HCT116 (cell line): ENCODE results near the gene NELL1. TPM values are rescaled to one million over a fixed set of nuclear protein-coding genes. Genes with fewer than 3 reads are reported as not detected.

Experiments used
- ATAC-seq: fragments of 200-7000 bp; cut with Tn5 transposase; 2 replicates; pipeline ENCODE4 v1.9.1; 2020; ENCODE audit warnings: mild to moderate bottlenecking, moderate library complexity
- BruUV-seq: library from RNA; stranded (reverse); fragments of 400-500 nt; replicated peaks from 2 replicates; lab custom pipeline; 2021; lab: Mats Ljungman, UMichigan
- CTCF ChIA-PET: fragments of 300-600 bp; sonication (Branson Sonifier 250); formaldehyde crosslinking; loops from one replicate; lab custom pipeline; 2021; ENCODE audit warnings: antibody characterized with exemption; lab: Charles Lee
- POLR2A ChIA-PET: fragments of 300-600, 350-600 bp; sonication (Branson Sonifier 250); formaldehyde crosslinking; loops from one replicate; lab custom pipeline; 2021; ENCODE audit warnings: antibody characterized with exemption; lab: Charles Lee
- RAD21 ChIA-PET, 2 experiments: fragments of 300-600 bp; sonication (Branson Sonifier 250); formaldehyde crosslinking; loops; one replicate each; lab custom pipeline; 2023; ENCODE audit warnings: low total read pairs in 2 of 2; ENCODE audit not compliant: uncharacterized antibody in 2 of 2, unreplicated experiment in 2 of 2, low non-redundant PET in 1 of 2; lab: Charles Lee
- DNase-seq: peaks from one replicate; pipeline ENCODE4 v3.0.0-alpha.2; 2010; ENCODE audit warnings: low read depth, low spot score
- H2AFZ ChIP-seq: fragments of 200-600 bp; shearing (Covaris generic), sonication (generic); 2 replicates; pipeline ENCODE4 v1.6.1; 2017; ENCODE audit warnings: low read depth, mixed run types, mixed read lengths, antibody characterized with exemption, low read length; ENCODE audit not compliant: poor library complexity, severe bottlenecking
- H3K27ac ChIP-seq: 2 replicates; pipeline ENCODE4 v1.5.1; 2012; ENCODE audit warnings: low read depth, low read length
- H3K27me3 ChIP-seq: fragments of 200-600 bp; sonication (generic); 2 replicates; pipeline ENCODE4 v1.6.1; 2016; ENCODE audit warnings: mixed run types, low read length, mixed read lengths; ENCODE audit not compliant: insufficient read depth
- H3K36me3 ChIP-seq, 2 experiments: fragments of 200-500 bp in 1 of 2; fragments of 200-600 bp in 1 of 2; sonication (Bioruptor generic) in 1 of 2; sonication (generic) in 1 of 2; 2 replicates each; pipeline versions ENCODE4 v1.5.1 to v1.6.1; 2014 to 2016; ENCODE audit warnings: low read length in 2 of 2, inconsistent platforms in 1 of 2, mixed read lengths in 1 of 2, mixed run types in 1 of 2; ENCODE audit not compliant: insufficient read depth in 2 of 2, control insufficient read depth in 1 of 2
- H3K4me1 ChIP-seq, 2 experiments: fragments of 200-600 bp in 1 of 2; sonication (generic) in 1 of 2; 2 replicates each; pipeline versions ENCODE4 v1.5.1 to v1.6.1; 2012 to 2017; ENCODE audit warnings: low read length in 2 of 2, inconsistent platforms in 1 of 2, mild to moderate bottlenecking in 1 of 2, mixed read lengths in 1 of 2, mixed run types in 1 of 2, moderate library complexity in 1 of 2; ENCODE audit not compliant: insufficient read depth in 2 of 2, control insufficient read depth in 1 of 2
- H3K4me2 ChIP-seq: fragments of 200-600 bp; sonication (generic); 2 replicates; pipeline ENCODE4 v1.6.1; 2017; ENCODE audit warnings: mixed run types, low read length, mixed read lengths
- H3K4me3 ChIP-seq, 2 experiments: fragments of 200-600 bp in 1 of 2; sonication (generic) in 1 of 2; replicated peaks in 1 of 2; 2 replicates each; pipeline ENCODE4 v1.5.1; 2011 to 2016; ENCODE audit warnings: low read length in 2 of 2, control low read depth in 1 of 2, low read depth in 1 of 2, mild to moderate bottlenecking in 1 of 2, mixed read lengths in 1 of 2, mixed run types in 1 of 2
- H3K79me2 ChIP-seq: fragments of 200-600 bp; sonication (generic); 2 replicates; pipeline ENCODE4 v1.6.1; 2017; ENCODE audit warnings: mild to moderate bottlenecking, mixed run types, low read length, moderate library complexity, mixed read lengths; ENCODE audit not compliant: insufficient read depth
- H3K9ac ChIP-seq: fragments of 200-600 bp; sonication (generic); 2 replicates; pipeline ENCODE4 v1.6.1; 2016; ENCODE audit warnings: low read length, mixed read lengths
- H3K9me2 ChIP-seq: fragments of 200-600 bp; sonication (generic), shearing (Covaris generic); 2 replicates; pipeline ENCODE4 v1.6.1; 2017; ENCODE audit warnings: mixed run types, mild to moderate bottlenecking, moderate library complexity; ENCODE audit not compliant: insufficient read depth
- H3K9me3 ChIP-seq, 2 experiments: fragments of 200-500 bp in 1 of 2; fragments of 200-600 bp in 1 of 2; sonication (Bioruptor generic) in 1 of 2; sonication (generic) in 1 of 2; 2 replicates each; pipeline ENCODE4 v1.6.1; 2014 to 2017; ENCODE audit warnings: low read length in 2 of 2, mixed read lengths in 2 of 2, inconsistent platforms in 1 of 2, low read depth in 1 of 2, mild to moderate bottlenecking in 1 of 2, mixed run types in 1 of 2, moderate library complexity in 1 of 2; ENCODE audit not compliant: control insufficient read depth in 1 of 2, insufficient read depth in 1 of 2
- H4K20me1 ChIP-seq: fragments of 200-600 bp; sonication (generic), shearing (Covaris generic); 2 replicates; pipeline ENCODE4 v1.6.1; 2017; ENCODE audit warnings: mixed run types, mild to moderate bottlenecking, moderate library complexity; ENCODE audit not compliant: insufficient read depth
- ATF3 ChIP-seq: IDR thresholded peaks from 2 replicates; pipeline ENCODE4 v1.6.1; 2012
- CBX3 ChIP-seq: IDR thresholded peaks from 2 replicates; pipeline ENCODE4 v1.6.1; 2012; ENCODE audit warnings: low read depth
- CEBPB ChIP-seq: IDR thresholded peaks from 2 replicates; pipeline ENCODE4 v1.6.1; 2012; ENCODE audit warnings: low read depth
- CTCF ChIP-seq, 3 experiments: fragments of 200-600 bp in 1 of 3; sonication (generic) in 1 of 3; IDR thresholded peaks in 2 of 3; conservative IDR thresholded peaks in 1 of 3; 2 replicates each; pipeline ENCODE4 v1.5.1; 2012 to 2017; ENCODE audit warnings: low read depth in 2 of 3, low read length in 2 of 3, antibody characterized with exemption in 1 of 3, borderline replicate concordance in 1 of 3, control low read depth in 1 of 3, mild to moderate bottlenecking in 1 of 3, mixed read lengths in 1 of 3, mixed run types in 1 of 3, moderate library complexity in 1 of 3; ENCODE audit not compliant: insufficient read depth in 1 of 3
- EGR1 ChIP-seq: IDR thresholded peaks from 2 replicates; pipeline ENCODE4 v1.6.1; 2012; ENCODE audit warnings: low read depth
- ELF1 ChIP-seq: IDR thresholded peaks from 2 replicates; pipeline ENCODE4 v1.6.1; 2012; ENCODE audit warnings: low read depth, borderline replicate concordance
- EZH2 ChIP-seq: fragments of 200-600 bp; sonication (generic); IDR thresholded peaks from 2 replicates; pipeline ENCODE4 v1.6.1; 2017; ENCODE audit warnings: antibody characterized with exemption, mixed run types
- EZH2phosphoT487 ChIP-seq: fragments of 200-600 bp; IDR thresholded peaks from 2 replicates; pipeline ENCODE4 v1.6.1; 2018; ENCODE audit warnings: antibody characterized with exemption, borderline replicate concordance
- FOSL1 ChIP-seq: IDR thresholded peaks from 2 replicates; pipeline ENCODE4 v1.6.1; 2012; ENCODE audit warnings: low read depth
- POLR2A ChIP-seq: IDR thresholded peaks from 2 replicates; pipeline ENCODE4 v1.7.0; 2011; ENCODE audit warnings: borderline replicate concordance; ENCODE audit not compliant: insufficient read depth, insufficient read length; ENCODE audit errors: extremely low read depth
- POLR2AphosphoS5 ChIP-seq: IDR thresholded peaks from 2 replicates; pipeline ENCODE4 v1.6.1; 2011; ENCODE audit warnings: mild to moderate bottlenecking, low read depth, low read length, moderate library complexity
- REST ChIP-seq: IDR thresholded peaks from 2 replicates; pipeline ENCODE4 v1.6.1; 2012; ENCODE audit warnings: low read depth
- SIN3A ChIP-seq: IDR thresholded peaks from 2 replicates; pipeline ENCODE4 v1.6.1; 2012; ENCODE audit warnings: low read depth
- SRF ChIP-seq: IDR thresholded peaks from 2 replicates; pipeline ENCODE4 v1.6.1; 2012; ENCODE audit warnings: low read depth
- ZFX ChIP-seq: fragments of 450-650 bp; IDR thresholded peaks from 2 replicates; pipeline ENCODE4 v1.6.1; 2017
- ZNF274 ChIP-seq: fragments of 200-500 bp; sonication (Bioruptor generic); IDR thresholded peaks from 2 replicates; pipeline ENCODE4 v1.6.1; 2014; ENCODE audit warnings: mild to moderate bottlenecking, low read depth, low read length, inconsistent platforms
- intact Hi-C: fragments of 100-400 bp; cut with micrococcal nuclease; formaldehyde crosslinking; loops from 2 replicates; pipeline ENCODE4 v1.10.0; 2022
- total RNA-seq: library from RNA; stranded (reverse); gene quantifications from one replicate; pipeline ENCODE4 v1.2.1, GENCODE V29; 2021; ENCODE audit not compliant: unreplicated experiment

The NELL1 gene
- total RNA-seq, 1 experiment from 2014 or later: not detected

GRCh38 chr11:20771681-20772080, 102.3 kb downstream of the NELL1 start:
- Histone ChIP-seq H3K27me3 (no peaks in the 10 kb centered on the region), H3K36me3 (no peaks in the 10 kb centered on the region), H3K9me2 (no peaks in the 10 kb centered on the region), H3K4me3 (no peak overlapping the region), H3K4me1 (no peaks in the 10 kb centered on the region), H3K27ac (no peak overlapping the region), H3K9ac (no peak overlapping the region), H3K4me2 (no peak overlapping the region), H2AFZ (no peak overlapping the region), H4K20me1 (no peaks in the 10 kb centered on the region), H3K79me2 (no peaks in the 10 kb centered on the region), H3K9me3 (no peaks in the 10 kb centered on the region)
- ChIA-PET POLR2A (no interaction called here), CTCF (no interaction called here), RAD21 (no interaction called here)
- TF ChIP-seq FOSL1 (no peak), CTCF (IDR thresholded peaks at IDR 0.05 in 2 of 3, conservative IDR thresholded peaks at IDR 0.05 in 1 of 3; ENCODE audit: borderline replicate concordance in 1 of 3, insufficient read depth in 1 of 3, low read depth in 2 of 3, low read length in 2 of 3) (no peak), ZNF274 (no peak), POLR2A (no peak), SIN3A (no peak), SRF (no peak), EZH2phosphoT487 (no peak), EGR1 (no peak), ZFX (no peak), POLR2AphosphoS5 (no peak), ELF1 (no peak), CBX3 (no peak), REST (no peak), CEBPB (no peak), ATF3 (no peak), EZH2 (no peak)
- ATAC-seq: no peak
- no TSS peak for BruUV-seq
- no peak for DNase-seq
- intact Hi-C loops: no loop called here
